ENCODE data around the gene PTRH2.

PTRH2 gene

DNA sequence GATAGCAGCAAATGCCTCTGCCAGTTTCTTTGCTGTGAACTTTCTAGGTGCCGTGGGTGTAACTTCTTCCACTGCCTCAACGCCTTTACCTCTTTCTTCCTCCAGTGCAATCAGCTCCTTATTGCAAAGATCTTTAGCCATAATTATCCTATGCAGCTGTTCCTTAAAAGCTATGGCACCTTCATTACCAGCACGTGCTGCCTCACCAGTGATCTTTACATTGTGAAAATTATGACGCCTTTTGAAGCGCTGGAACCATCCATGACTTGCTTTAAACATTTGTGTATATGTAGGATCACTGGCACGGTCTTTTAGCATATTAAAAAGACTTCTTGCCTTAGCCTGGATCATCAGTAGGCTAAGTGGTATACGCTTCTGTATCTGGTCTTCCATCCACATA is 8.0 kb downstream of the PTRH2 start:
- TF ChIP-seq TAF1 (IDR thresholded peaks at IDR 0.05; ENCODE audit: borderline replicate concordance, insufficient read depth, low read length), result no peak
- TF ChIP-seq FOXP2 (optimal IDR thresholded peaks at IDR 0.05; ENCODE audit: borderline replicate concordance, extremely low read depth, extremely low read length, insufficient read depth), result no peak
- TF ChIP-seq POLR2AphosphoS5 (IDR thresholded peaks at IDR 0.05; ENCODE audit: low read depth, low read length), result no peak
- TF ChIP-seq SIN3A (IDR thresholded peaks at IDR 0.05; ENCODE audit: borderline replicate concordance, insufficient read depth, low read length), result no peak
- TF ChIP-seq, protein P1, sequence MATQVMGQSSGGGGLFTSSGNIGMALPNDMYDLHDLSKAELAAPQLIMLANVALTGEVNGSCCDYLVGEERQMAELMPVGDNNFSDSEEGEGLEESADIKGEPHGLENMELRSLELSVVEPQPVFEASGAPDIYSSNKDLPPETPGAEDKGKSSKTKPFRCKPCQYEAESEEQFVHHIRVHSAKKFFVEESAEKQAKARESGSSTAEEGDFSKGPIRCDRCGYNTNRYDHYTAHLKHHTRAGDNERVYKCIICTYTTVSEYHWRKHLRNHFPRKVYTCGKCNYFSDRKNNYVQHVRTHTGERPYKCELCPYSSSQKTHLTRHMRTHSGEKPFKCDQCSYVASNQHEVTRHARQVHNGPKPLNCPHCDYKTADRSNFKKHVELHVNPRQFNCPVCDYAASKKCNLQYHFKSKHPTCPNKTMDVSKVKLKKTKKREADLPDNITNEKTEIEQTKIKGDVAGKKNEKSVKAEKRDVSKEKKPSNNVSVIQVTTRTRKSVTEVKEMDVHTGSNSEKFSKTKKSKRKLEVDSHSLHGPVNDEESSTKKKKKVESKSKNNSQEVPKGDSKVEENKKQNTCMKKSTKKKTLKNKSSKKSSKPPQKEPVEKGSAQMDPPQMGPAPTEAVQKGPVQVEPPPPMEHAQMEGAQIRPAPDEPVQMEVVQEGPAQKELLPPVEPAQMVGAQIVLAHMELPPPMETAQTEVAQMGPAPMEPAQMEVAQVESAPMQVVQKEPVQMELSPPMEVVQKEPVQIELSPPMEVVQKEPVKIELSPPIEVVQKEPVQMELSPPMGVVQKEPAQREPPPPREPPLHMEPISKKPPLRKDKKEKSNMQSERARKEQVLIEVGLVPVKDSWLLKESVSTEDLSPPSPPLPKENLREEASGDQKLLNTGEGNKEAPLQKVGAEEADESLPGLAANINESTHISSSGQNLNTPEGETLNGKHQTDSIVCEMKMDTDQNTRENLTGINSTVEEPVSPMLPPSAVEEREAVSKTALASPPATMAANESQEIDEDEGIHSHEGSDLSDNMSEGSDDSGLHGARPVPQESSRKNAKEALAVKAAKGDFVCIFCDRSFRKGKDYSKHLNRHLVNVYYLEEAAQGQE (IDR thresholded peaks at IDR 0.05; ENCODE audit: insufficient read depth in 1 of 2, low read depth in 2 of 2, low read length in 2 of 2), result no peak

DNA sequence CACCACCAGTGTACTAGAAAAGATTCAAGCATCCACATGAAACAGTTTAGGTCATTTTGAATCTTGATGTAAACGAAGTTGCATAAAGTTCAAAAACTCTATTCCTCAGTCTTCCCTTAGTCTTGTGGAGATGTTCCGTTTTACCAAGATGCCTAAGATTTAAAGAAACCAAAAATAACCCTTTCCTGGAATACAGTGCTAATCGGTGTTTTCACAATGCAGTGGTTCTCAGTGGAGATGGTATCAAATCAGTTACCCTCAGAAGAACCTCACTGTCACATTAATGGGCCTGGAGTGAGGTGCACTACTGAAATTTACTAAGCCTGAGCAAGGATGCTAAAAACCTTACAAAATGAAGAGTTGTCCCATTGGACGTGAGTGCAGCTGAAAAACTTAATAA is 9.1 kb downstream of the PTRH2 start:
- TF ChIP-seq POLR2AphosphoS5 (IDR thresholded peaks at IDR 0.05; ENCODE audit: low read depth, low read length), result no peak
- TF ChIP-seq, protein P1 (IDR thresholded peaks at IDR 0.05; ENCODE audit: insufficient read depth in 1 of 2, low read depth in 2 of 2, low read length in 2 of 2), result no peak
- TF ChIP-seq TAF1 (IDR thresholded peaks at IDR 0.05; ENCODE audit: borderline replicate concordance, insufficient read depth, low read length), result no peak
- no peak for TF ChIP-seq SIN3A (IDR thresholded peaks at IDR 0.05; ENCODE audit: borderline replicate concordance, insufficient read depth, low read length)
- no peak for TF ChIP-seq FOXP2 (optimal IDR thresholded peaks at IDR 0.05; ENCODE audit: borderline replicate concordance, extremely low read depth, extremely low read length, insufficient read depth)

DNA sequence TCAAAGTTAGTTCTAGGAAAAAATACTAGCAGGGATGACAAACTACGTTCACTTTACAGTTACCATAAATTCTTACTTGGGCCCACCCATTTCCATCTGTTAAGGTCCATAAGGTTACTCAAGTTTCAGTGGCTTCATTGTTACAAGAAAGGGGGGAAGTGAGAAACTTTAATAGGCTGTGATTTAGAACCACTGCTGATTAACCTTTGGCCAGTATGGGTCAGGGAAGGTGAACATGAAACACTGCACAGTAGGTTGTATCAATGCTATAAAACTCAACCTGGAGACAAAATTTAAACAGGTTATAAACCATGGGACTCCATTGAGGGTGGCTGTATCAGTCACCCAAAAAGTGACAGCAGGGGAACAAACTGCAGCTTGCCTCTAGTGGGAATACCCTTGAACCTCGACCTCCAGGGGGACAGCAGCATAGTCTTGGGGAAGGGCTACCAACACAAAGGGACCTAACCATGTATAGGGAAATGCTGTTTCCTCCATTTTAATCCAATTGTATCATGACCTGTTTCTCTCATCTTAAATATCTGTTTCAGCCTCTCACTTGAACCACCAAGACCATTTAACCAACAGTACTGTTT is 10.4 kb downstream of the PTRH2 start:
- TF ChIP-seq TAF1 (IDR thresholded peaks at IDR 0.05; ENCODE audit: borderline replicate concordance, insufficient read depth, low read length) (no peak), POLR2AphosphoS5 (IDR thresholded peaks at IDR 0.05; ENCODE audit: low read depth, low read length) (peak; percentile 70)

DNA sequence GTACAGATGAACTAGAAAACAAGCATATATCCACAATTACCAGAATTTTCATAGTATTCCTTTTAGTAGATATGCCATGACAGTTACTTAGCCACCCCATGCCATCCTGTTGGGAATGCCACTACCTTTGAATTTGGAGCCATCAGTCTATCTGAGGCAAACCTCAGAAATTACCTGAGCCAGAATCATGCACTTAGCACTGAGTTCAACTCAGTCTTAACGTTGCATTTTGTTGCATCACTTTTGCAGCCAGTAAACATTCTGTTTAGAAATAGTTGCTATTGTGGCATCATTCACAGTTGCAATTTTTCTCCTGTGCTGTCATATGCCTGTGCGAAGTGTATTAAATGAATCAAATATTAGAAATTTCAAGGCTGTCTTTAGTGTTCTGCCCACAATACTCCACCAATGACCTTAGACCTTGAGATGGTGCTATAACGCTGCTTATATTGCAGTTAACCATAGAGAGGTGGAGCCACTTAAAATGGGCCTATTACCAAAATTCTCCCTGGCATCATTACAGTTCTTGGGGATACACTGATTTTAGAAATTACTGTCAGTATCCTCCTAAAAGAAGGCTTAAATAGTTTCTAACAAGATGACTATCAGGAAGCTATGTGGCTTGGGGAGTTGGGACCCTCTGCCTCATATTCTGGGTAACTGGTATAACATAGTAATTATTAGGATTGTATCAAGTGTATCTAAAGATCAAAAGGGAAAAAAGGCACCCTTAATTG is 11.1 kb downstream of the PTRH2 start:
- TF ChIP-seq FOXP2 (optimal IDR thresholded peaks at IDR 0.05; ENCODE audit: borderline replicate concordance, extremely low read depth, extremely low read length, insufficient read depth), result no peak
- no peak for TF ChIP-seq SIN3A (IDR thresholded peaks at IDR 0.05; ENCODE audit: borderline replicate concordance, insufficient read depth, low read length)
- TF ChIP-seq, protein P1 (IDR thresholded peaks at IDR 0.05; ENCODE audit: insufficient read depth in 1 of 2, low read depth in 2 of 2, low read length in 2 of 2), result no peak
- TF ChIP-seq POLR2AphosphoS5 (IDR thresholded peaks at IDR 0.05; ENCODE audit: low read depth, low read length), result no peak; the same call in 1 of the 2 replicates
- no peak for TF ChIP-seq TAF1 (IDR thresholded peaks at IDR 0.05; ENCODE audit: borderline replicate concordance, insufficient read depth, low read length)

DNA sequence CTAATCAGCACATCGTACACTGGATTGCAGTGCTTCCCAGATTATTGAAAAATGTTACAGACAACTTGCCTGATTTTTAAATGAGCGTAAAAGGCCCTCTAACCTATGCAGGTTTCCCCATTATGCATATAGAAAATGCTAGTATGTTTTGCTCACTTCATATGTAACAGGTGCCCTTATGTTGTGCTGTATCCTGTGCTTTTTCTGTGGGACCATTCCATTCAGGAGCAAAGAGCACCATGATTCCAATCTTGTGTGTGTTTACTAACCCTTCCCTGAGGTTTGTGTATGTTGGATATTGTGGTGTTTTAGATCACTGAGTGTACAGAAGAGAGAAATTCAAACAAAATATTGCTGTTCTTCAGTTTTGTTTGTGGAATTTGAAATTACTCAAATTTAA is 12.9 kb downstream of the PTRH2 start:
- no peak for TF ChIP-seq SIN3A (IDR thresholded peaks at IDR 0.05; ENCODE audit: borderline replicate concordance, insufficient read depth, low read length)
- TF ChIP-seq POLR2AphosphoS5 (IDR thresholded peaks at IDR 0.05; ENCODE audit: low read depth, low read length), result 0 out of 2 replicates have a peak, but pooled peaks have one; percentile 36

DNA sequence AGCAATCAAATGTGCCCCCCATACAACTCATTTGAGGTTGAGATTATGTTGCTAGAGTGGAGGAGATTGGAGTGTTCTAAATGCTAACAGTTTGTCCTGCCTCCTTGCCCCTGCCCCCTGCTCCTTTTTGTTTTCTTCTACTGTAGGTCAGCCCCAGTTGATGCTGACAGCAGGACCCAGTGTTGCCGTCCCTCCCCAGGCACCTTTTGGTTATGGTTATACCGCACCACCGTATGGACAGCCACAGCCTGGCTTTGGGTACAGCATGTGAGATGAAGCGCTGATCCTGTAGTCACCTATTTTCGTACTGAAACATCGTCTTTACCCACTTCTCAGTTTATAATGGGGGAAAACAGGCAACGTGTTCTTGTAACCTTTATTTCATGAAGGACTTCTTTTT is 13.6 kb downstream of the PTRH2 start:
- TF ChIP-seq FOXP2 (optimal IDR thresholded peaks at IDR 0.05; ENCODE audit: borderline replicate concordance, extremely low read depth, extremely low read length, insufficient read depth), result no peak
- TF ChIP-seq POLR2AphosphoS5 (IDR thresholded peaks at IDR 0.05; ENCODE audit: low read depth, low read length), result no peak
- no peak for TF ChIP-seq SIN3A (IDR thresholded peaks at IDR 0.05; ENCODE audit: borderline replicate concordance, insufficient read depth, low read length)
- TF ChIP-seq, protein P1 (IDR thresholded peaks at IDR 0.05; ENCODE audit: insufficient read depth in 1 of 2, low read depth in 2 of 2, low read length in 2 of 2), result no peak
- TF ChIP-seq TAF1 (IDR thresholded peaks at IDR 0.05; ENCODE audit: borderline replicate concordance, insufficient read depth, low read length), result no peak

Data from PFSK-1 (cell line).